GM18520 (cell line): ENCODE measurements around the gene CTU1.

Experiments used
- ATAC-seq: cut with Tn5 transposase; IDR thresholded peaks from one replicate; pipeline ENCODE4 v1.9.1; 2021; ENCODE audit not compliant: unreplicated experiment

The CTU1 gene

GRCh38 chr19:51135004-51135403, 26.8 kb upstream of the CTU1 start:
- no peak for ATAC-seq

- no peak for ATAC-seq
Observed at GRCh38 chr19:51131780-51132680, 23.8 kb upstream of the CTU1 start.

DNA sequence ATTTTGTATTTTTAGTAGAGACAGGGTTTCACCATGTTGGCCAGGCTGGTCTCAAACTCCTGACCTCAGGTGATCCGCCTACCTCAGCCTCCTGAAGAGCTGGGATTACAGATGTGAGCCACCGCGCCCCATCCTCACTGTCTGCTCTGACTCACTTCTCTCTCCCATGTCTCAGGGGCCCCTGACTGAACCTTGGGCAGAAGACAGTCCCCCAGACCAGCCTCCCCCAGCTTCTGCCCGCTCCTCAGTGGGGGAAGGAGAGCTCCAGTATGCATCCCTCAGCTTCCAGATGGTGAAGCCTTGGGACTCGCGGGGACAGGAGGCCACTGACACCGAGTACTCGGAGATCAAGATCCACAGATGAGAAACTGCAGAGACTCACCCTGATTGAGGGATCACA, 21.5 kb upstream of the CTU1 start:
- no peak for ATAC-seq

GRCh38 chr19:51128227-51128626, 20.0 kb upstream of the CTU1 start:
- ATAC-seq: no peak

GRCh38 chr19:51127755-51128154, 19.5 kb upstream of the CTU1 start:
- no peak for ATAC-seq

DNA sequence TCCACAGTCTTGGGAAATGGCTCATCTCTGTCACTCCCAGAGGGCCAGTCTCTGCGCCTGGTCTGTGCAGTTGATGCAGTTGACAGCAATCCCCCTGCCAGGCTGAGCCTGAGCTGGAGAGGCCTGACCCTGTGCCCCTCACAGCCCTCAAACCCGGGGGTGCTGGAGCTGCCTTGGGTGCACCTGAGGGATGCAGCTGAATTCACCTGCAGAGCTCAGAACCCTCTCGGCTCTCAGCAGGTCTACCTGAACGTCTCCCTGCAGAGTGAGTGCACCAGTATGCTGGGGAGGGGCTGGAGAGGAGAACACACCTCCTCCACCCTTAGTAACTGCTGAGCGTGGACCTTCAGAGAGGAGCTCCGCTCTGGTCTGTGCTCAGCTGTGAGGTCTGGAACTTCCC, 18.8 kb upstream of the CTU1 start:
- ATAC-seq: no peak

GRCh38 chr19:51125421-51126075, 17.3 kb upstream of the CTU1 start:
- no peak for ATAC-seq

DNA sequence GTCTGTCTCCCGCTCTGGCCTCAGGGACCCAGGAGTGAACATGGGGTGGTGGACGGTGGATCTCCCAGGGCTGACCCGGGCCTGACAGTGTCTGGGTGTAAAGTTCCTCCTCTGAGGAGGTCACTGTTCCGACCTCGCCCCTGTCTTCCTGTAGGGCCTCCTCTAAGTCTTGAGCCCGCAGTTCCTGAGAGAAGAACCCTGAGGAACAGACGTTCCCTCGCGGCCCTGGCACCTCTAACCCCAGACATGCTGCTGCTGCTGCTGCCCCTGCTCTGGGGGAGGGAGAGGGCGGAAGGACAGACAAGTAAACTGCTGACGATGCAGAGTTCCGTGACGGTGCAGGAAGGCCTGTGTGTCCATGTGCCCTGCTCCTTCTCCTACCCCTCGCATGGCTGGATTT, 16.5 kb upstream of the CTU1 start, which contains the start of gene SIGLEC9:
Gene SIGLEC9 (plus strand): TSS at position 178 of the 400 bp plus-strand sequence. CDS start 69 bp downstream, at position 247.
- no peak for ATAC-seq

DNA sequence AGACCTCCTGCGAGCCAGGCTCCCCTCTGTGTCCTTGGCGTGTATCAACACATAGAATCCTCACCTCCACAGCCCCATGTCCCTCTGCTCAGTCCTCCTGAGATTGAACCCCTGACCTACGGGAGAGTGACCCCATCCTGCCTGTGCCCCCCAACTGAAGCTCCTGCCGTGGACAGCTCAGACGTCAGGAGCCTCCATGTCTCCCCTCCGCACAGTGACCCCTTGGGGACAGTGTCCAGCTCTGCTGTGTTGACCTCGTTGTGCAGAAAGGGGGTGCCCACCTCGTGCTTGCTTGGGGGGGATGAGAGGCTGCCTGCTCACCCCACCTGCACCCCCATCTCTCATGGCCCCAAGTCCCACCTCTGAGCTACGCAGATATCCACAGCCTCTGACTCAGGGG, 16.0 kb upstream of the CTU1 start:
- ATAC-seq: no peak

GRCh38 chr19:51123802-51124201, 15.6 kb upstream of the CTU1 start:
- ATAC-seq: no peak

DNA sequence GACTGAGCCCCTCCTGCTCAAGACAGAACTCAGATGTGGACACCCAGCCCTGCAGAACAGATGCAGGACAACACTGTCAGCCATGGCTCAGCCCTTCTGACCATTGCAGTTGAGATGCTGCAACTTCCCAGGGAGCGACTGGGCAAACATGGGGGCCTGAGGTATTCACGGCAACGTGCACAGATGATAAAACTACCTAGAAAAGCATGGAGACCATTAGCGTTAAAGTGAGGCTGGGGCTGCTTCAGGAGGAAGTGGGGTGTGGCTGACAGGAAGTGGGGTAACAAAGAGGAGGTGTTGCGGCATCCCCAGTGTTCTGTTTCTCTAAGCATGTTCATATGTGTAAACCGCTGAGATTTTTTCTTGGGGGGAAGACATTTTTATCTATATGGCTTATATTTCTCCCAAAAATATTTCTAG, 15.2 kb upstream of the CTU1 start:
- no peak for ATAC-seq

DNA sequence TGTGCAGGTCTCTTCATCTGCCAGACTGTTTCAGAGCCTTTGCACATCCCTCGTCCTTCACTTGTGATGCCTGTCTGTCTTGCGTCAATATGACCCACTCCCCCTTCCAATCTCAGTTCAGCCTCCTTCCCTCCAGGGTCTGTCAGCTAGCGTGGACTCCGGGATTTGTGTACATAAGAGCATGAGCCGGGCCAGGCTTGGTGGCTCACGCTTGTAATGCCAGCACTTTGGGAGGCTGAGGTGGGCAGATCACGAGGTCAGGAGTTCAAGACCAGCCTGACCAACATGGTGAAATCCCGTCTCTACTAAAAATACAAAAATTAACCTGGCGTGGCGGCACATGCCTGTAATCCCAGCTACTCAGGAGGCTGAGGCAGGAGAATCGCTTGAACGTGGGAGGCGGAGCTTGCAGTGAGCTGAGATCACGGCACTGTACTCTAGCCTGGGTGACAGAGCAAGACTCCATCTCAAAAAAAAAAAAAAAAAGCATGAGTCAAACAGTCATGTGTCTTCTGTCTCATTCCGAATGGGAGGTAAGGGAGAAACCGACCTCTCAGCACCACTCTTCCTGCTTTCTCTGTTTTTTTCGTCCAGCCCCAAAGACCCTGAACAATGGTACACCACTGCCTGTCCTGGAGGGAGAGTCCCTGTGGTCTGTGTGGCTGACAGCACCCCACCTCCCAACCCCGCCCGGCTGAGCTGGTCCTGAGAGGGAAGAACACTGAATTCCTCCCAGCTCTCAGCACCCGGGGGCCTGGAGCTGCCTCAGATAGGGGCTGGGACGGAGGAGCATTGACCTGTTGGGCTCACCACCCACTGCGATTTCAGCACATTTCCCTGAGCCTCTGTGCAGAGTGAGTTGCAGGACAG, 14.1 kb upstream of the CTU1 start:
- no peak for ATAC-seq

- ATAC-seq: no peak
Observed at GRCh38 chr19:51121257-51121656, 13.0 kb upstream of the CTU1 start.

DNA sequence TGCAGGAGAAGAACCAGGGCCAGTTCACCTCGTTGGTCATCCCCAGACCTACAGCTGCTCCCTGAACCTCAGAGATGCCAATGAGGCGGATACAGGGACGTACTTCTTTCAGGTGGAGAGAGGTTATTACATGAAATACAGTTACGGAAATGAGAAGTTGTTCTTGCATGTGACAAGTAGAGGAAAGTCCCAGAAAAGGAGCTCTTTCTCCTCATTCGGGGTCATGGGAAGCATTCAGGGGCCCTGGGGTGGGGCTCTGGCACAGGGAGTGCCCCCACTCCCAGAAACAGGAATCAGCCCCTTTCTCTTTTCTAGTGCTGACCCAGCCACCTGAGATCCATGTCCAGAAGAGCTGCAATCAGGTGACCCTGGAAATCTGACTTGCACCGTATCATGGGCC, 12.0 kb upstream of the CTU1 start:
- ATAC-seq: no peak

DNA sequence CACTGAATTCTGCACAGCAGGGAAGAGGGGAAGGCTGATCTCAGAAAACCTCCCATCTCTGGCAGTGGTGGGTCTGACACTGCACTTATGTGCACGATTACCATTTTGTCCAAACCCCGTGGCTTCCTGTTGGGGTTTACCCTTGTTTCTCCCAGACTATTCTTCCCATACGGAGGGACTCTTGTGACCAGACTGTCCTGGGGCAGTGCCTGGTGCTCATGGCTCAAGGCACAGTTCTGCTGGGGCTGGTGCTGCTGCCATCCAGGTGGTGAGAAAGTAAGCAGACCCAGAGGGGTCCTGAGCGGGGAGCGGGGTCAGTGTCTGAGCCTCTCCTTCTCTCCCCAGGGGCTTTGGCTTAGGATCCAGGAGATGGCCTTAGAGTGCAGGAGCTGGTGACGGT, 11.4 kb upstream of the CTU1 start:
- no peak for ATAC-seq

- no peak for ATAC-seq
Observed at GRCh38 chr19:51119101-51119500, 10.9 kb upstream of the CTU1 start.

DNA sequence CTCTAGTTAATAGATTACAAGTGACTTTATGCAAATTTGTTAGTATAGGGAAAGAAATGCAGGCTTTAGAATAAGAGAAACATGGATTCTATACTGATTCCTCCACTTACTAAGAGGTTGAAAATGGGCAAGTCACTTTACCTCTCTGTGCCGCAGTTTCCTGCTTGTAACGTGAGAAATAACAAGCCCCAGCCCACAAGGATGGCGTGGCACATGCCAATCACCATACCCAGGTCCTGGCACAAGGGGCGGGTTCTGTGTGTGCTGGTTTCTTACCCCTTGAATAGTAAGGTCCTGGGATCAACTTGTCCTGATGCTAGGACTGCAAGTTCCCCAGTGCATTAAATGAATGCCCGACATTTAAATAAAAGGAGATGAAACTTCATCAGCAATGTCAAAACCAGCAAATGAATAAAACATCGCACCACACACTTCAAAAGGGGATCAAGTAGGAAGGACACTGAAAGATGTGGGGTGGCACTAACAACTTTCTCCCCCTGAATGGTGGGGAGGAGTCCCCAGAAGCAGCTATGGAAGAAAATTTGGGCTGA, 8.6 kb upstream of the CTU1 start:
- no peak for ATAC-seq

GRCh38 chr19:51114087-51114729, 6.0 kb upstream of the CTU1 start:
- no peak for ATAC-seq

DNA sequence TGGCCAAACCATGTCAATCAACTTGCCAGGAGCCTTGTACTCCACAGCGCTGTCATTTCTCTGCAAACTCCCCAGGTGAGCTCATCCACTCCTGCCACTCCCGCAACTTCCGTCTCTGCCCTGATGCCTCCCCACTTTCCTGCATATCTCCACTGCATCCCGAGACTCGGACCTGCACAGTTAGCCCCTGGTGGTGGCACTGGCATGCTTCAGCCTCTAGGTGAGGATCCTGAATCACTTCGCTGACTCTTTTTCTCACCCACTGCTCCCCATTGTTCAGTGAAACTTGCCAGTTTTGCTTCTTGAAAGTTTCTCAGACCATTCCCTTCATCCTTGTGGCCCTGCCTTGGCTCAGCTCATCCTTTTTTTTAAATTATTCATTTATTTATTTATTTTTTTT, 3.4 kb upstream of the CTU1 start:
- no peak for ATAC-seq

- ATAC-seq: no peak
Observed at GRCh38 chr19:51110666-51110971, 2.4 kb upstream of the CTU1 start.

DNA sequence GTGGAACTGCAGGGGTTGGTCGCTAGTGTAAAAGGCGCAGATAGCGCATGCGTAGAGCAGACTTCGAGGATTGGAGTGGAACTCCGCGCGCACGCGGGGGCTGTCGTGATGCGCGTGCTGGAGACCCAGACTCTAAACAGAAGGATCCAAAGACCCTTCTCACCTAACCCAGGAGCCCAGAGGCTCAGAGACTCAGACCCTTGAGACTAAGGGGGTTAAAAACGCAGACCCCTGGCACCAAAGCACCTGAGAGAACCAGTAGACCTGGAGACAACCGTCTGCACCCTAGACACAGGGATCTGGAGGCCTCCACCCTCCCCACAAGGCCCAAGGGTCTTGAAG, 567 bp upstream of the CTU1 start:
- ATAC-seq: peak; percentile 24
